C4-2B (cell line): ENCODE measurements around the gene ARF3.

Experiments
- H3K27ac ChIP-seq: fragments of 450-650 bp; 2 replicates; pipeline ENCODE4 v1.5.1; 2017
- CTCF ChIP-seq: fragments of 450-650 bp; conservative IDR thresholded peaks from 2 replicates; pipeline ENCODE4 v1.5.1; 2017; ENCODE audit warnings: mild to moderate bottlenecking
- ZFX ChIP-seq: fragments of 450-650 bp; IDR thresholded peaks from 2 replicates; pipeline ENCODE4 v1.6.1; 2017

Gene ARF3

GRCh38 chr12:48957141-48958048 is at the start of gene ARF3:
TSS of gene ARF3 (minus strand) at chr12:48957487. CDS start at chr12:48941095, 16,392 bp downstream.
- TF ChIP-seq ZFX, result no peak; the same call in 1 of the 2 replicates
- no peak; the same call in 1 of the 2 replicates for TF ChIP-seq CTCF
- peak within 1 kb of the TSS; percentile 89 for H3K27ac ChIP-seq

GRCh38 chr12:49000346-49000745 is 43.1 kb upstream of the ARF3 start:
- H3K27ac ChIP-seq, result no peak overlapping the region
- TF ChIP-seq ZFX (no peak), CTCF (no peak)

- TF ChIP-seq CTCF, result no peak
- TF ChIP-seq ZFX, result no peak
- no peak within 1 kb of the TSS for H3K27ac ChIP-seq
Observed at GRCh38 chr12:48999371-49000131, 42.3 kb upstream of the ARF3 start, which contains the start of gene DDN. TSS of gene DDN (minus strand) at chr12:48999375. CDS start at chr12:48999287, 88 bp downstream.

- no peak for TF ChIP-seq ZFX
- no peak for TF ChIP-seq CTCF
- H3K27ac ChIP-seq, result no peak overlapping the region
Observed at GRCh38 chr12:48998497-48999353, 41.4 kb upstream of the ARF3 start.

DNA sequence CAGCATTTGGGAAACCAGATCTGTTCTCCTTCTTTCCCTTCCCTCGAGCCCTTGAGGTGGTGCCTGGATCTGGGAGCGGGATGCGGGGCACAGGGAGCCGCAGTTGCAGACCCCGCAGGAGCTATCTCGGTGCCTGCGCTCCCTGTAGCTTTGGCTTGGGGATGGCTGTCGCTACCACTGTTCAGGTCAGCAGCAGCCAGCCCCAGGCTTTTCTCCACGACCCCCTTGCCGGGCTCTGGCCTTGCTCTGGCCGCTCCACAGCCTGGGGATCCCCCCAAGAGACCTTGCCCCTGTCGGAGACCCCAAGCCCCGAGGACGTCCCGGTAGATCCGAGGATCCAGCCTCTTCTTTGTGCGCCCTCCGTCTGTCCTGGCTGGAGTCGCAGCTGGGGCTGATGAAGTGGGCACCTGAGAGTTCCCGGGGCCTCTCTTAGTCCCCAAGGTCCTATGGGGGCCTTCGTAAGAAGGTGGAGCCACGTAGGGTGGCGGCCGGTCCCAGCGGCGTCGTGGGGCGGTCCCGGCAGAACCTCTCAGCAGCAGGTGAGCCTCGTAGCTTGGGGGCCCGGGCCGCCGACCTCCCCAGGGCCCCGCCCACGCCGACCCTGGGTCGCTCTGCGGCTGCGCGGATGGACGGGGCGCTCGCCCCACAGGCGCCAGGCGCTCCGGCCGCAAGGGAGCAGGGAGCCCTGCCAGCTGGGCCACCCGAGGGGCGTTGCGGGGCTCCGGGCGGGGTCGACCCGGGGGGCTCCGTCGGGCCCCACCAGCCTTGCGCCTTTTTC is 40.6 kb upstream of the ARF3 start:
- H3K27ac ChIP-seq, result no peak overlapping the region
- no peak for TF ChIP-seq ZFX
- TF ChIP-seq CTCF, result no peak
